NCI-H526 treated with DMSO at 0.1 percent for 48 hours (cell line): ENCODE results near the gene MARCKSL1.
"Not testable (repeated sequence)": the region's sequence is repeated elsewhere in the genome, so short reads cannot be mapped to it uniquely, and the experiment has no call there.

Source experiments
- DNase-seq: peaks from one replicate; lab custom pipeline; 2025; lab: John Stamatoyannopoulos, UW

Gene MARCKSL1

DNA sequence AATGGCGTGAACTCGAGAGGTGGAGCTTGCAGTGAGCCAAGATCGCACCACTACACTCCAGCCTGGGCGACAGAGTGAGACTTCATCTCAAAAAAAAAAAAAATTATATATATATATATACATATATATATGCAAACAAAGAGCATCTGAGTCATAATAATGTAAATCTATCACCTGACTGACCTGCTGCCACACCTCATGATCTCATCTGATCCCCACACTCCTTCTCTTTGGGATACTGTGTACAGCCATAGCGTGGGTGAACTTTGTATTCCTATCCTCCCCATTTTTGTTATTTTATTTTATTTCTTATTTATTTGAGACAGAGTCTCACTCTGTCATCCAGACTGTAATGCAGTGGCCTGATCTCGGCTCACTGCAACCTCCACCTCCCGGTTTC lies 46.8 kb downstream of the MARCKSL1 start:
- DNase-seq: no peak

DNA sequence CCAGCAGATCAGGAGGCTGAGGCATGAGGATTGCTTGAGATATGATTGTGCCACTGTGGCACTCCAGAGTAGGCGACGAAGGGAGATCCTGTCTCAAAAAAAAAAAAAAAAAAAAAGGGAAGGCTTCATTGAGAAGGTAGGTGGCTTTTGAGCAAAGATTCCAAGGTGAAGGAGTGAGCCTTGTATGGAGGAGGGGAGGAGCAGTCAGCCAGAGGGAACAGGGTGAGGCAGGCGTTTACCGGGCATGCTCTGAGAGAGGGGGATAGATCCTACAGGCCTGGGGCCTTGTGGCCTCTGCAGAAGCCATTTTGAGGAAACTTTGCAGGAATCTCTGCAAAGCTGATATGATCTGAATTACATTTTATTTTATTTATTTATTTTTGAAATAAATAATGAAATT lies 49.3 kb downstream of the MARCKSL1 start:
- no peak for DNase-seq

DNA sequence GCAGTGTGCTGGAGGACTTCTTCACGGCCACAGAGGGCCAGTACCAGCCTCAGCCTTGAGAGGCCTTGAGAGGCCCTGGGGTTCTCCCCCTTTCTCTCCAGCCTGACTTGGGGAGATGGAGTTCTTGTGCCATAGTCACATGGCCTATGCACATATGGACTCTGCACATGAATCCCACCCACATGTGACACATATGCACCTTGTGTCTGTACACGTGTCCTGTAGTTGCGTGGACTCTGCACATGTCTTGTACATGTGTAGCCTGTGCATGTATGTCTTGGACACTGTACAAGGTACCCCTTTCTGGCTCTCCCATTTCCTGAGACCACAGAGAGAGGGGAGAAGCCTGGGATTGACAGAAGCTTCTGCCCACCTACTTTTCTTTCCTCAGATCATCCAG lies 50.4 kb downstream of the MARCKSL1 start:
- no peak for DNase-seq

DNA sequence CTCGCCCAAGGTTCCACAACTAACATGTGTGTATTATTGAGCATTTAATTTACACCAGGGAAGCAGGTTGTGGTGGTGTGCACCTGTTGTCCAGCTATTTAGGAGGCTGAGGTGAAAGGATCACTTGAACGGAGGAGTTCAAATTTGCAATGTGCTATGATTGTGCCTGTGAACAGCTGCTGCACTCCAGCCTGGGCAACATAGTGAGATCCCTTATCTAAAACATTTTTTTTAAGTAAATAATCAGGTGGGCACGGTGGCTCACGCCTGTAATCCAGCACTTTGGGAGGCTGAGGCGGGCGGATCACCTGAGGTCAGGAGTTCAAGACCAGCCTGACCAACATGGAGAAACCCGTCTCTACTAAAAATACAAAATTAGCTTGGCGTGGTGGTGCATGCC lies 51.3 kb downstream of the MARCKSL1 start:
- not testable (repeated sequence) for DNase-seq
